IMR-90 (cell line): ENCODE measurements around the gene ADAMTS19. TPM values are rescaled to one million over a fixed set of nuclear protein-coding genes. Genes with fewer than 3 reads are reported as not detected.

Source experiments
- ATAC-seq: fragments of 200-7000 bp; cut with Tn5 transposase; 2 replicates; pipeline ENCODE4 v1.9.1; 2020; ENCODE audit warnings: low read depth, mild to moderate bottlenecking, moderate library complexity
- BruUV-seq: library from RNA; stranded (reverse); fragments of 400-500 nt; replicated peaks from 2 replicates; lab custom pipeline; 2021; lab: Mats Ljungman, UMichigan
- CTCF ChIA-PET: fragments of 300-600 bp; formaldehyde crosslinking; extraction: SDS; loops from one replicate; lab custom pipeline; 2021; ENCODE audit warnings: antibody characterized with exemption; lab: Yijun Ruan, JAX
- POLR2A ChIA-PET: fragments of 300-600 bp; sonication (Branson Sonifier 250); formaldehyde crosslinking; loops from one replicate; lab custom pipeline; 2022; ENCODE audit warnings: antibody characterized with exemption; ENCODE audit not compliant: unreplicated experiment; lab: Charles Lee
- DNase-seq: peaks from one replicate; pipeline ENCODE4 v3.0.0; 2013
- H2AFZ ChIP-seq: replicated peaks from 2 replicates; pipeline ENCODE3; 2013; ENCODE audit warnings: low read length, mild to moderate bottlenecking; ENCODE audit not compliant: poor library complexity
- H2AK5ac ChIP-seq: 2 replicates; pipeline ENCODE4 v1.6.1; 2013; ENCODE audit warnings: low read depth, low read length, inconsistent platforms
- H2AK9ac ChIP-seq: replicated peaks from 2 replicates; pipeline ENCODE3; 2013; ENCODE audit warnings: mild to moderate bottlenecking, low read depth, low read length, moderate library complexity; ENCODE audit not compliant: poor library complexity
- H2BK120ac ChIP-seq: 2 replicates; pipeline ENCODE4 v1.6.1; 2013; ENCODE audit warnings: low read depth, low read length, inconsistent platforms
- H2BK15ac ChIP-seq: 3 replicates; pipeline ENCODE4 v1.6.1; 2013; ENCODE audit warnings: low read depth, low read length, inconsistent platforms
- H2BK20ac ChIP-seq: 2 replicates; pipeline ENCODE4 v1.6.1; 2013; ENCODE audit warnings: low read depth, mild to moderate bottlenecking, inconsistent platforms, low read length, moderate library complexity
- H2BK5ac ChIP-seq: 2 replicates; pipeline ENCODE4 v1.6.1; 2013; ENCODE audit warnings: mild to moderate bottlenecking, low read depth, low read length, inconsistent platforms; ENCODE audit not compliant: poor library complexity, severe bottlenecking
- H3K14ac ChIP-seq: replicated peaks from 2 replicates; pipeline ENCODE4 v1.6.1; 2013; ENCODE audit warnings: low read depth, low read length, inconsistent platforms
- H3K18ac ChIP-seq: 2 replicates; pipeline ENCODE4 v1.6.1; 2013; ENCODE audit warnings: low read depth, low read length, control low read depth
- H3K23ac ChIP-seq: 2 replicates; pipeline ENCODE4 v1.6.1; 2013; ENCODE audit warnings: low read depth, low read length, inconsistent platforms
- H3K27ac ChIP-seq: 2 replicates; pipeline ENCODE4 v1.5.1; 2013; ENCODE audit warnings: mild to moderate bottlenecking, control low read depth, low read length; ENCODE audit not compliant: insufficient read depth
- H3K27me3 ChIP-seq: 2 replicates; pipeline ENCODE4 v1.6.1; 2013; ENCODE audit warnings: low read length; ENCODE audit not compliant: control insufficient read depth, insufficient read depth
- H3K36me3 ChIP-seq: 2 replicates; pipeline ENCODE4 v1.6.1; 2013; ENCODE audit warnings: low read length, mixed read lengths; ENCODE audit not compliant: control insufficient read depth, insufficient read depth
- H3K4ac ChIP-seq: 2 replicates; pipeline ENCODE4 v1.6.1; 2013; ENCODE audit warnings: low read depth, low read length, inconsistent platforms
- H3K4me1 ChIP-seq: 2 replicates; pipeline ENCODE4 v1.6.1; 2013; ENCODE audit warnings: low read length, mixed read lengths; ENCODE audit not compliant: control insufficient read depth, insufficient read depth
- H3K4me2 ChIP-seq: 2 replicates; pipeline ENCODE4 v1.6.1; 2013; ENCODE audit warnings: low read depth, mild to moderate bottlenecking, control low read depth, low read length, moderate library complexity
- H3K4me3 ChIP-seq: 2 replicates; pipeline ENCODE4 v1.5.1; 2013; ENCODE audit warnings: low read depth, mild to moderate bottlenecking, control low read depth, low read length, moderate library complexity; ENCODE audit not compliant: insufficient read depth
- H3K56ac ChIP-seq: 2 replicates; pipeline ENCODE4 v1.6.1; 2013; ENCODE audit warnings: low read length, inconsistent platforms; ENCODE audit not compliant: insufficient read depth; ENCODE audit errors: extremely low read depth
- H3K79me1 ChIP-seq, 2 experiments: 2 replicates each; pipeline ENCODE4 v1.6.1; 2013; ENCODE audit warnings: low read length in 2 of 2, inconsistent platforms in 1 of 2, low read depth in 1 of 2
- H3K9ac ChIP-seq: 2 replicates; pipeline ENCODE4 v1.6.1; 2013; ENCODE audit warnings: low read depth, low read length, control low read depth
- H3K9me1 ChIP-seq: 2 replicates; pipeline ENCODE4 v1.6.1; 2013; ENCODE audit warnings: low read length, inconsistent platforms; ENCODE audit not compliant: insufficient read depth
- H3K9me3 ChIP-seq: 2 replicates; pipeline ENCODE4 v1.6.1; 2013; ENCODE audit warnings: low read length; ENCODE audit not compliant: control insufficient read depth, insufficient read depth
- H4K20me1 ChIP-seq: 2 replicates; pipeline ENCODE4 v1.6.1; 2013; ENCODE audit warnings: low read length, inconsistent platforms; ENCODE audit not compliant: insufficient read depth
- H4K5ac ChIP-seq: 2 replicates; pipeline ENCODE4 v1.6.1; 2013; ENCODE audit warnings: mild to moderate bottlenecking, low read depth, low read length, control low read depth
- H4K8ac ChIP-seq, 2 experiments: 2 replicates each; pipeline ENCODE4 v1.6.1; 2013; ENCODE audit warnings: low read depth in 2 of 2, low read length in 2 of 2, control low read depth in 1 of 2, inconsistent platforms in 1 of 2
- H4K91ac ChIP-seq: 2 replicates; pipeline ENCODE4 v1.6.1; 2013; ENCODE audit warnings: low read depth, low read length, inconsistent platforms; ENCODE audit not compliant: insufficient read depth
- BHLHE40 ChIP-seq: fragments of 150-350 bp; IDR thresholded peaks from 2 replicates; pipeline ENCODE4 v1.6.1; 2016; ENCODE audit warnings: mild to moderate bottlenecking, low read depth, low read length
- CEBPB ChIP-seq: IDR thresholded peaks from 2 replicates; pipeline ENCODE4 v1.6.1; 2012; ENCODE audit warnings: low read depth, low read length, improper control_type of control experiment
- CHD1 ChIP-seq: IDR thresholded peaks from 2 replicates; pipeline ENCODE4 v1.6.1; 2012; ENCODE audit warnings: low read depth, low read length, improper control_type of control experiment
- CTCF ChIP-seq: conservative IDR thresholded peaks from 2 replicates; pipeline ENCODE4 v1.5.1; 2012; ENCODE audit warnings: mild to moderate bottlenecking, low read depth, low read length, improper control_type of control experiment
- ELK1 ChIP-seq: fragments of 150-350 bp; IDR thresholded peaks from 2 replicates; pipeline ENCODE4 v1.6.1; 2016; ENCODE audit warnings: low read depth, mild to moderate bottlenecking, low read length, moderate library complexity, borderline replicate concordance
- FOS ChIP-seq: fragments of 150-350 bp; IDR thresholded peaks from 2 replicates; pipeline ENCODE4 v1.6.1; 2016; ENCODE audit warnings: low read depth, low read length
- MAFK ChIP-seq: IDR thresholded peaks from 2 replicates; pipeline ENCODE4 v1.6.1; 2012; ENCODE audit warnings: low read depth, low read length, improper control_type of control experiment
- MAZ ChIP-seq: IDR thresholded peaks from 2 replicates; pipeline ENCODE4 v1.6.1; 2012; ENCODE audit warnings: low read depth, mild to moderate bottlenecking, low read length, improper control_type of control experiment, moderate library complexity, borderline replicate concordance
- MXI1 ChIP-seq: IDR thresholded peaks from 2 replicates; pipeline ENCODE4 v1.6.1; 2012; ENCODE audit warnings: low read depth, mild to moderate bottlenecking, low read length, moderate library complexity, borderline replicate concordance
- NFE2L2 ChIP-seq: fragments of 150-350 bp; IDR thresholded peaks from 2 replicates; pipeline ENCODE4 v1.6.1; 2016; ENCODE audit warnings: low read depth, mild to moderate bottlenecking, low read length
- POLR2A ChIP-seq: IDR thresholded peaks from 2 replicates; pipeline ENCODE4 v1.6.1; 2012; ENCODE audit warnings: mild to moderate bottlenecking, low read depth, low read length
- RAD21 ChIP-seq: IDR thresholded peaks from 2 replicates; pipeline ENCODE4 v1.6.1; 2012; ENCODE audit warnings: low read length, improper control_type of control experiment
- RCOR1 ChIP-seq: IDR thresholded peaks from 2 replicates; pipeline ENCODE4 v1.6.1; 2012; ENCODE audit warnings: mild to moderate bottlenecking, low read length, improper control_type of control experiment; ENCODE audit not compliant: insufficient replicate concordance
- RFX5 ChIP-seq: IDR thresholded peaks from 2 replicates; pipeline ENCODE4 v1.8.0; 2012; ENCODE audit warnings: low read depth, mild to moderate bottlenecking, low read length, moderate library complexity
- SMC3 ChIP-seq: fragments of 150-350 bp; IDR thresholded peaks from 2 replicates; pipeline ENCODE4 v1.6.1; 2016; ENCODE audit warnings: low read depth, mild to moderate bottlenecking, antibody characterized with exemption, low read length, moderate library complexity
- USF2 ChIP-seq: fragments of 150-350 bp; IDR thresholded peaks from 2 replicates; pipeline ENCODE4 v1.6.1; 2017; ENCODE audit warnings: mild to moderate bottlenecking, antibody characterized with exemption, low read length, low read depth
- WGBS, 2 experiments: methylation state at CpG; one replicate each; pipeline versions ENCODE4 v1.1.5 to v1.1.7; 2013; ENCODE audit warnings: missing lambda C conversion rate in 2 of 2; ENCODE audit not compliant: insufficient read length in 1 of 2; ENCODE audit errors: extremely low coverage in 2 of 2; 5-methylcytosine and 5-hydroxymethylcytosine counted together
- dilution Hi-C: fragments of 300-500 bp; cut with HindIII; formaldehyde crosslinking; loops from one replicate; pipeline ENCODE4 v1.14.3; 2018; ENCODE audit warnings: low sequenced_read_pairs; ENCODE audit not compliant: unreplicated experiment
- in situ Hi-C: fragments of 300-500 bp; cut with MboI; formaldehyde crosslinking; loops from 3 replicates; pipeline ENCODE4 v1.14.3; 2019; ENCODE audit warnings: low sequenced_read_pairs, inconsistent platforms, mixed read lengths
- intact Hi-C: fragments of 100-400 bp; cut with micrococcal nuclease; formaldehyde crosslinking; loops from 2 replicates; pipeline ENCODE4 v1.10.0; 2022
- polyA plus RNA-seq, 3 experiments: library from polyadenylated mRNA; depleted of rRNA; stranded (reverse); fragments of >200 nt; gene quantifications; 2 replicates each; pipeline ENCODE4 v1.2.3, GENCODE V29; 2012; ENCODE audit warnings: low replicate concordance in 1 of 3
- total RNA-seq: library from RNA; depleted of rRNA; stranded (reverse); fragments of >200 nt; gene quantifications from 2 replicates; pipeline ENCODE4 v1.2.3, GENCODE V29; 2012

ADAMTS19 gene
- total and polyA plus RNA-seq, 2 of the 4 experiments (the other 2 are of a cell fraction): under 0.01 to 0.17 TPM

- no peaks in the 10 kb centered on the region for H3K79me1 ChIP-seq
- H3K36me3 ChIP-seq: no peaks in the 10 kb centered on the region
- H3K14ac ChIP-seq: no peak overlapping the region
- in situ Hi-C loops (no loop called here), intact Hi-C loops (no loop called here), dilution Hi-C loops (no loop called here)
- no peak overlapping the region for H2BK20ac ChIP-seq
- no peak for ATAC-seq
- H3K27me3 ChIP-seq: no peaks in the 10 kb centered on the region
- no peaks in the 10 kb centered on the region for H3K9me3 ChIP-seq
- no peak overlapping the region for H3K4ac ChIP-seq
- H3K4me3 ChIP-seq: no peak overlapping the region
- H4K91ac ChIP-seq: no peak overlapping the region
- no peaks in the 10 kb centered on the region for H3K4me1 ChIP-seq
- no peak overlapping the region for H2AFZ ChIP-seq
- no peak overlapping the region for H2AK9ac ChIP-seq
- no peak overlapping the region for H2AK5ac ChIP-seq
- no peak overlapping the region for H3K56ac ChIP-seq
- no peak overlapping the region for H4K5ac ChIP-seq
- TF ChIP-seq RFX5 (no peak), MAFK (no peak), MAZ (no peak), POLR2A (no peak), RAD21 (no peak), NFE2L2 (no peak), RCOR1 (no peak), FOS (no peak), CHD1 (no peak), USF2 (no peak), SMC3 (no peak), ELK1 (no peak), BHLHE40 (no peak), CEBPB (no peak), MXI1 (no peak), CTCF (no peak)
- no peak overlapping the region for H2BK5ac ChIP-seq
- no peak for DNase-seq
- CTCF ChIA-PET: no interaction called here
- no peak overlapping the region for H3K27ac ChIP-seq
- H3K18ac ChIP-seq: no peak overlapping the region
- POLR2A ChIA-PET: no interaction called here
- no peaks in the 10 kb centered on the region for H3K9me1 ChIP-seq
- whole genome bisulfite sequencing, 2 experiments: no CpG with 5 or more reads among the region's 1 CpG
- H4K20me1 ChIP-seq: no peaks in the 10 kb centered on the region
- no peak overlapping the region for H2BK15ac ChIP-seq
- H4K8ac ChIP-seq: no peak overlapping the region
- no peak overlapping the region for H3K4me2 ChIP-seq
- BruUV-seq: no TSS peak
- no peak overlapping the region for H2BK120ac ChIP-seq
- H3K23ac ChIP-seq: no peak overlapping the region
- no peak overlapping the region for H3K9ac ChIP-seq
Observed at GRCh38 chr5:129569295-129569694, 109.2 kb downstream of the ADAMTS19 start.
